Prostate gland (tissue), 2 donors: ENCODE measurements around the gene SMYD3.

ENCODE experiments used
- CTCF ChIP-seq, 4 experiments: fragments of 200-600 bp in 2 of 4; fragments of 450-650 bp in 2 of 4; sonication (generic) in 2 of 4; IDR thresholded peaks; 1 replicate in 3 of 4; 2 replicates in 1 of 4; pipeline ENCODE4 v1.5.1; 2016 to 2019; ENCODE audit warnings: antibody characterized with exemption in 4 of 4, mild to moderate bottlenecking in 2 of 4, moderate library complexity in 2 of 4
- POLR2A ChIP-seq: fragments of 450-650 bp; IDR thresholded peaks from one replicate; pipeline ENCODE4 v1.6.1; 2016; ENCODE audit warnings: antibody characterized with exemption, mild to moderate bottlenecking

GRCh38 chr1:246142320-246142893 is 364.7 kb downstream of the SMYD3 start:
- TF ChIP-seq CTCF (IDR thresholded peaks at IDR 0.05) (no peak), POLR2A (no peak)
